OCI-LY7 (cell line): ENCODE measurements around the gene PHACTR1. TPM values are rescaled to one million over a fixed set of nuclear protein-coding genes. Genes with fewer than 3 reads are reported as not detected.

Experiments used
- BruUV-seq: library from RNA; stranded (reverse); fragments of 400-500 nt; replicated peaks from 2 replicates; lab custom pipeline; 2021; lab: Mats Ljungman, UMichigan
- CTCF ChIA-PET: fragments of 300-600 bp; sonication (Branson Sonifier 250); formaldehyde crosslinking; loops from one replicate; lab custom pipeline; 2022; ENCODE audit warnings: antibody characterized with exemption; ENCODE audit not compliant: unreplicated experiment; lab: Charles Lee
- POLR2A ChIA-PET: fragments of 300-600 bp; sonication (Branson Sonifier 250); formaldehyde crosslinking; loops from one replicate; lab custom pipeline; 2022; ENCODE audit warnings: antibody characterized with exemption; lab: Charles Lee
- DNase-seq: peaks from one replicate; pipeline ENCODE4 v3.0.0-alpha.2; 2015; ENCODE audit warnings: low spot score
- H2AFZ ChIP-seq: fragments of 200-600 bp; sonication (generic), shearing (Covaris generic); 2 replicates; pipeline ENCODE4 v1.6.1; 2014; ENCODE audit warnings: mild to moderate bottlenecking, antibody characterized with exemption, low read length, moderate library complexity
- H3K27ac ChIP-seq: fragments of 200-600 bp; sonication (generic); 2 replicates; pipeline ENCODE4 v1.5.1; 2014; ENCODE audit warnings: mixed run types, low read depth, mild to moderate bottlenecking, moderate library complexity, low read length, inconsistent platforms; ENCODE audit not compliant: poor library complexity, severe bottlenecking
- H3K36me3 ChIP-seq: fragments of 200-600 bp; sonication (generic); 2 replicates; pipeline ENCODE4 v1.6.1; 2014; ENCODE audit warnings: mild to moderate bottlenecking, antibody characterized with exemption, low read length, moderate library complexity, mixed read lengths; ENCODE audit not compliant: insufficient read depth
- H3K4me1 ChIP-seq: fragments of 200-600 bp; sonication (generic); 2 replicates; pipeline ENCODE4 v1.5.1; 2014; ENCODE audit warnings: mild to moderate bottlenecking, low read length; ENCODE audit not compliant: insufficient read depth, poor library complexity, severe bottlenecking
- H3K4me2 ChIP-seq: fragments of 200-600 bp; sonication (generic); 2 replicates; pipeline ENCODE4 v1.6.1; 2014; ENCODE audit warnings: mild to moderate bottlenecking, low read length
- H3K4me3 ChIP-seq: fragments of 200-600 bp; sonication (generic); 2 replicates; pipeline ENCODE4 v1.5.1; 2014; ENCODE audit warnings: mild to moderate bottlenecking, low read depth, low read length; ENCODE audit not compliant: poor library complexity, severe bottlenecking
- H3K79me2 ChIP-seq: fragments of 200-600 bp; sonication (generic); 2 replicates; pipeline ENCODE4 v1.6.1; 2016; ENCODE audit warnings: low read depth, mild to moderate bottlenecking, low read length, moderate library complexity, mixed read lengths; ENCODE audit not compliant: insufficient read depth
- H3K9me2 ChIP-seq: fragments of 200-600 bp; sonication (generic); 2 replicates; pipeline ENCODE4 v1.6.1; 2016; ENCODE audit warnings: mild to moderate bottlenecking, low read length, mixed read lengths; ENCODE audit not compliant: insufficient read depth
- H3K9me3 ChIP-seq: fragments of 200-600 bp; sonication (generic); 2 replicates; pipeline ENCODE4 v1.6.1; 2014; ENCODE audit warnings: mild to moderate bottlenecking, mixed run types, low read length, mixed read lengths
- H4K20me1 ChIP-seq: fragments of 200-600 bp; sonication (generic); 2 replicates; pipeline ENCODE4 v1.6.1; 2014; ENCODE audit warnings: mild to moderate bottlenecking, antibody characterized with exemption, low read length, moderate library complexity, mixed read lengths; ENCODE audit not compliant: insufficient read depth
- EZH2phosphoT487 ChIP-seq: fragments of 200-600 bp; sonication (generic); IDR thresholded peaks from 2 replicates; pipeline ENCODE4 v1.6.1; 2018; ENCODE audit warnings: low read depth, borderline replicate concordance, mild to moderate bottlenecking, mixed run types, antibody characterized with exemption, low read length, moderate library complexity, mixed read lengths
- intact Hi-C: fragments of 100-400 bp; cut with micrococcal nuclease; formaldehyde crosslinking; loops from one replicate; pipeline ENCODE4 v1.10.0; 2022; ENCODE audit not compliant: unreplicated experiment
- total RNA-seq, 2 experiments: library from RNA; depleted of rRNA in 1 of 2; stranded (reverse); fragments of >200 nt in 1 of 2; shearing (Covaris generic) in 1 of 2; gene quantifications; 2 replicates each; pipeline ENCODE4 v1.2.3, GENCODE V29; 2014 to 2022
- TF ChIP-seq, protein P1 (sequence below): fragments of 200-600 bp; sonication (generic); conservative IDR thresholded peaks from 2 replicates; pipeline ENCODE4 v1.5.1; 2014; ENCODE audit warnings: mild to moderate bottlenecking, antibody characterized with exemption, low read length, moderate library complexity, mixed read lengths

PHACTR1 gene
- total RNA-seq, 2 experiments from 2014 or later: 25.1 to 46.6 TPM

DNA sequence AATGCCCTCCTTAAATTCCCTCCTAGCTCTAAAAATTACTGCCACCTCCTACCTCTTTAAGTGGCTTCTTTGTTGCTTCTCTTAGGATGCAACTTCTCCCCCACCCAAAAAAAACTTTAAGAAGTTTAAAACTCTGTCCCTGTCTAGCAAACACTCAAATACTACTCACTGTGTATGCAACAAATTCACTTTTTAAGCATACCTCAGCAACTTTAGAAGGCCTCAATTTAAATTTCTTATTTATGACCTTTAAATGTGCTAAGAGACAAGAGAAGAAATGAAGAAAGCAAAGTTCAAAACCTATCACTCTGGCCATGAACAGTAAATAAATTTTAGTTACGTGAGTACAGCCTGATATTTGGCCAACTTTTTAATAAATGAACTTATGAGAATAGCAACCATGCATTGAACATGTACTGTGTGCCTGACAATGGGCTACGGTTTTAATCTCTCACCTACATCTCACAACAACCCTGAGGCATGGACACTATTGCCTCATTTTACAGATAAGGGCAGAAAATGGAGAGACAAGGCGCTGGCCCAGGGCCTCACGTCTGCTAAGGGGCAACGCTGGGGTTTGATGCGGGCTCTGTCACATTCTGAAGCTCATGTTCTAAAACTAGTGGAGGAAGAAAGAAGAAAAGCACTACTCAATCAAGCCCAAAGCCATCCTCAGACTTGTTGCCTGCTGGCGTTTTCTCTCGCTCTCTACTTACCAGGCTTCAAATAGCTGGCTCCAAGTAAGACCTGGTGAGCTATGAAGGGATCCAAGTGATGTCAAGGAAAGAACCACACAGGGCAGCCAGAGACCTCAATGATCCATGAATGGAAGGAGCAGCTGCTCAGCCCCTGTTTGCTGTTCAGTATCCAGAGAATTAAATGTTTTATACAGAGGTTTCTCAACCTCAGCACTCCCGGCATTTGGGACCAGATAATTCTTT is 512.0 kb downstream of the PHACTR1 start:
- Histone ChIP-seq H3K27ac (no peak overlapping the region), H3K9me2 (no peaks in the 10 kb centered on the region), H3K36me3 (no peaks in the 10 kb centered on the region), H3K4me3 (no peak overlapping the region), H2AFZ (no peak overlapping the region), H3K9me3 (no peaks in the 10 kb centered on the region), H4K20me1 (no peaks in the 10 kb centered on the region), H3K4me1 (peaks cover 10% of the 10 kb centered on the region), H3K79me2 (no peaks in the 10 kb centered on the region), H3K4me2 (0 out of 2 replicates have a peak overlapping the region, but pooled peaks have one; percentile 56)
- ChIA-PET CTCF (interaction anchor here (0.5 to 1.3 kb wide), 3 partner anchors 10 to 102 kb away, joined by 3 to 7 read pairs (median 3); no protein-coding TSS in a partner anchor), POLR2A (interaction anchor here (0.6 to 1.6 kb wide), 3 partner anchors 31 to 100 kb away, joined by 3 to 7 read pairs (median 4); no protein-coding TSS in a partner anchor)
- no TSS peak for BruUV-seq
- no peak for DNase-seq
- no peak for TF ChIP-seq EZH2phosphoT487
- TF ChIP-seq, protein P1, sequence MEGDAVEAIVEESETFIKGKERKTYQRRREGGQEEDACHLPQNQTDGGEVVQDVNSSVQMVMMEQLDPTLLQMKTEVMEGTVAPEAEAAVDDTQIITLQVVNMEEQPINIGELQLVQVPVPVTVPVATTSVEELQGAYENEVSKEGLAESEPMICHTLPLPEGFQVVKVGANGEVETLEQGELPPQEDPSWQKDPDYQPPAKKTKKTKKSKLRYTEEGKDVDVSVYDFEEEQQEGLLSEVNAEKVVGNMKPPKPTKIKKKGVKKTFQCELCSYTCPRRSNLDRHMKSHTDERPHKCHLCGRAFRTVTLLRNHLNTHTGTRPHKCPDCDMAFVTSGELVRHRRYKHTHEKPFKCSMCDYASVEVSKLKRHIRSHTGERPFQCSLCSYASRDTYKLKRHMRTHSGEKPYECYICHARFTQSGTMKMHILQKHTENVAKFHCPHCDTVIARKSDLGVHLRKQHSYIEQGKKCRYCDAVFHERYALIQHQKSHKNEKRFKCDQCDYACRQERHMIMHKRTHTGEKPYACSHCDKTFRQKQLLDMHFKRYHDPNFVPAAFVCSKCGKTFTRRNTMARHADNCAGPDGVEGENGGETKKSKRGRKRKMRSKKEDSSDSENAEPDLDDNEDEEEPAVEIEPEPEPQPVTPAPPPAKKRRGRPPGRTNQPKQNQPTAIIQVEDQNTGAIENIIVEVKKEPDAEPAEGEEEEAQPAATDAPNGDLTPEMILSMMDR: no peak
- intact Hi-C loops: loop anchor here (1.0 kb wide), 3 partner anchors 33 to 100 kb away; partner anchors contain the start of gene TBC1D7

DNA sequence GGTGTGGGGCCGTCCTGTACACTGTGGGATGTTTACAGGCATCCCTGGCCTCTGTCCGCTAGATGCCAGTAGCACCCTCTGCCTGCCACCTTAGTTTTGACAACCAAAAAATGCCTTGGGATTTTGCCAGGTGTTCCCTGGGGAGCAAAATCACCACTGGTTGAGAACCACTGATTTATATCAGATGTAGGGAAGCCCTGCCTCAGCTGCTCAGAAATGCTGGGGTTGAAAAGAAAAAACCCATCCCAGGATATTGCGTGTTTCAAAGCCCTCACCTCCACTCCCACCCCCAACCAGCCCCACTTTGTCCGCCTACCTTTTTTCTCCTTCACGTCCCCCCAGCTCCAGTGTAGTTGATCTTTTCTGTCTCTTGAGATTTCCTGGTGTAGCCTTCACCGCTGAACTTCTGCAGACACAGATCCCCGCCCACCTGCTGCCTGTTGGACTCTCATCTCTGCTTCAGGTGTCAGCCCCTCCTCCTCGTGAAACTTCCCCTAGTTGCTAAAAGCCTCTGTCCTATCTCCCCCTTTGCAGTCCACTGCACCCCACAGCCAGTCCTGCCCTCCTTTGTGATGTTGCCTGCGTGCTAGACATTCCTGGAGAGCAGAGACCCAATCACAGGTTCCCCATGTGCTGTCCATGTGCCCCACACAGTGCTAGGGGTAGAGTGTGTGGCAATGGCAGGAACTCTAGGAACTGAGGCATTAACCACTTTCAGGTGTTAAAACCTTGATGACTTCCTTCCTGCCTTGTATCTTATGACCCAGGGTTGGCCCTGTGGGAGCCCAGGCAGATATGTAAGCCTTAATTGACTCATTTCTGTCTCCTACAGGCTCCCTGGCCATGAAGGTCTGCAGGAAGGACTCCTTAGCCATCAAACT is 512.9 kb downstream of the PHACTR1 start:
- peak overlapping the region; percentile 2 for H3K4me3 ChIP-seq
- CTCF ChIA-PET: interaction anchor here (0.5 to 1.3 kb wide), 2 partner anchors 11 to 101 kb away, joined by 3 to 7 read pairs; no protein-coding TSS in a partner anchor
- H3K4me2 ChIP-seq: peak overlapping the region; percentile 56
- H3K9me3 ChIP-seq: no peaks in the 10 kb centered on the region
- no peaks in the 10 kb centered on the region for H4K20me1 ChIP-seq
- intact Hi-C loops: loop anchor here (1.0 kb wide), 3 partner anchors 32 to 99 kb away; partner anchors contain the start of gene TBC1D7
- peak; percentile 63 for DNase-seq
- TF ChIP-seq, protein P1: peak; percentile 75
- TF ChIP-seq EZH2phosphoT487: no peak
- peaks cover 10% of the 10 kb centered on the region for H3K4me1 ChIP-seq
- H2AFZ ChIP-seq: 0 out of 2 replicates have a peak overlapping the region, but pooled peaks have one; percentile 3
- H3K9me2 ChIP-seq: no peaks in the 10 kb centered on the region
- no peaks in the 10 kb centered on the region for H3K36me3 ChIP-seq
- H3K79me2 ChIP-seq: no peaks in the 10 kb centered on the region
- POLR2A ChIA-PET: interaction anchor here (0.6 to 1.0 kb wide), 3 partner anchors 32 to 595 kb away, joined by 3 read pairs; no protein-coding TSS in a partner anchor
- no peak overlapping the region for H3K27ac ChIP-seq
- BruUV-seq: no TSS peak
